HL-60 (cell line): ENCODE measurements around the gene AGBL4.

Experiments used
- DNase-seq, 2 experiments: peaks; one replicate each; pipeline ENCODE4 v3.0.0-alpha.2; 2010 to 2020; ENCODE audit warnings: low read depth in 1 of 2, low spot score in 1 of 2
- H3K27ac ChIP-seq: fragments of 250-450 bp; sonication (Bioruptor Pico); replicated peaks from 2 replicates; pipeline ENCODE4 v1.5.1; 2020; ENCODE audit warnings: mild to moderate bottlenecking, moderate library complexity
- H3K27me3 ChIP-seq: fragments of 250-450 bp; sonication (Bioruptor Pico); 2 replicates; pipeline ENCODE4 v1.5.1; 2021; ENCODE audit warnings: mild to moderate bottlenecking, moderate library complexity; ENCODE audit not compliant: insufficient read depth, poor library complexity, severe bottlenecking
- H3K4me3 ChIP-seq: replicated peaks from 2 replicates; pipeline ENCODE4 v1.5.1; 2011; ENCODE audit warnings: mild to moderate bottlenecking, control low read depth, low read length; ENCODE audit not compliant: insufficient read depth
- CTCF ChIP-seq: IDR thresholded peaks from one replicate; pipeline ENCODE4 v1.5.1; 2011; ENCODE audit warnings: low read length, control low read depth, inconsistent platforms; ENCODE audit not compliant: insufficient read depth
- GABPA ChIP-seq: IDR thresholded peaks from 2 replicates; pipeline ENCODE4 v1.6.1; 2012; ENCODE audit warnings: low read depth
- POLR2AphosphoS5 ChIP-seq: IDR thresholded peaks from 2 replicates; pipeline ENCODE4 v1.6.1; 2012; ENCODE audit warnings: low read depth
- SPI1 ChIP-seq: IDR thresholded peaks from 2 replicates; pipeline ENCODE4 v1.6.1; 2012; ENCODE audit warnings: low read depth, mild to moderate bottlenecking, borderline replicate concordance
- TF ChIP-seq, protein P1 (sequence below): IDR thresholded peaks from 2 replicates; pipeline ENCODE4 v1.6.1; 2012; ENCODE audit warnings: low read depth; ENCODE audit not compliant: insufficient replicate concordance

AGBL4 gene

GRCh38 chr1:48730164-48730910 lies 1293.4 kb downstream of the AGBL4 start:
- no peaks in the 10 kb centered on the region for H3K27me3 ChIP-seq
- H3K27ac ChIP-seq, result no peak overlapping the region
- TF ChIP-seq SPI1 (no peak), POLR2AphosphoS5 (no peak), CTCF (no peak), GABPA (no peak)
- TF ChIP-seq, protein P1, sequence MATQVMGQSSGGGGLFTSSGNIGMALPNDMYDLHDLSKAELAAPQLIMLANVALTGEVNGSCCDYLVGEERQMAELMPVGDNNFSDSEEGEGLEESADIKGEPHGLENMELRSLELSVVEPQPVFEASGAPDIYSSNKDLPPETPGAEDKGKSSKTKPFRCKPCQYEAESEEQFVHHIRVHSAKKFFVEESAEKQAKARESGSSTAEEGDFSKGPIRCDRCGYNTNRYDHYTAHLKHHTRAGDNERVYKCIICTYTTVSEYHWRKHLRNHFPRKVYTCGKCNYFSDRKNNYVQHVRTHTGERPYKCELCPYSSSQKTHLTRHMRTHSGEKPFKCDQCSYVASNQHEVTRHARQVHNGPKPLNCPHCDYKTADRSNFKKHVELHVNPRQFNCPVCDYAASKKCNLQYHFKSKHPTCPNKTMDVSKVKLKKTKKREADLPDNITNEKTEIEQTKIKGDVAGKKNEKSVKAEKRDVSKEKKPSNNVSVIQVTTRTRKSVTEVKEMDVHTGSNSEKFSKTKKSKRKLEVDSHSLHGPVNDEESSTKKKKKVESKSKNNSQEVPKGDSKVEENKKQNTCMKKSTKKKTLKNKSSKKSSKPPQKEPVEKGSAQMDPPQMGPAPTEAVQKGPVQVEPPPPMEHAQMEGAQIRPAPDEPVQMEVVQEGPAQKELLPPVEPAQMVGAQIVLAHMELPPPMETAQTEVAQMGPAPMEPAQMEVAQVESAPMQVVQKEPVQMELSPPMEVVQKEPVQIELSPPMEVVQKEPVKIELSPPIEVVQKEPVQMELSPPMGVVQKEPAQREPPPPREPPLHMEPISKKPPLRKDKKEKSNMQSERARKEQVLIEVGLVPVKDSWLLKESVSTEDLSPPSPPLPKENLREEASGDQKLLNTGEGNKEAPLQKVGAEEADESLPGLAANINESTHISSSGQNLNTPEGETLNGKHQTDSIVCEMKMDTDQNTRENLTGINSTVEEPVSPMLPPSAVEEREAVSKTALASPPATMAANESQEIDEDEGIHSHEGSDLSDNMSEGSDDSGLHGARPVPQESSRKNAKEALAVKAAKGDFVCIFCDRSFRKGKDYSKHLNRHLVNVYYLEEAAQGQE, result no peak
- no peak overlapping the region for H3K4me3 ChIP-seq
- DNase-seq, result no peak

DNA sequence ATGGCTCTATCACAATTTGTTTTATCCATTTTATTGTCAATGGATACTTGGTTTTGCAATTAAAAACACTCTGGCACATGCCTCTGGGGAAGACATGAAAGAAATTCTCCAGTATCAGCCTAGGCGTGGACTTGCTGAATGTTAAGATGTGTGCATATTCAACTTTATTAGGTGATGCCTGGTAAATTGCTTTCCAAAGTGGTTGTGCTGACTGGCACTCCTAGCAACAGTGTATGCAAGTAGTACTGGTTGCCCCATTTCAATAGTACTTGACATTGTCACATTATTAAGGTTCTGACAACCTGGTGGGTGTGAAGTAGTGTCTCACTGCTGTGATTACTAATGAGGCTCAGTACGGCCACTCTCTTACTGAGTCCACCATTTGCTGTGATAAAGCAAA lies 1295.2 kb downstream of the AGBL4 start:
- DNase-seq, result no peak
- no peak for TF ChIP-seq CTCF
- TF ChIP-seq GABPA, result no peak
- TF ChIP-seq POLR2AphosphoS5, result no peak
- TF ChIP-seq, protein P1, result no peak
- TF ChIP-seq SPI1, result no peak
- Histone ChIP-seq H3K27ac (no peak overlapping the region), H3K4me3 (no peak overlapping the region), H3K27me3 (no peaks in the 10 kb centered on the region)

DNA sequence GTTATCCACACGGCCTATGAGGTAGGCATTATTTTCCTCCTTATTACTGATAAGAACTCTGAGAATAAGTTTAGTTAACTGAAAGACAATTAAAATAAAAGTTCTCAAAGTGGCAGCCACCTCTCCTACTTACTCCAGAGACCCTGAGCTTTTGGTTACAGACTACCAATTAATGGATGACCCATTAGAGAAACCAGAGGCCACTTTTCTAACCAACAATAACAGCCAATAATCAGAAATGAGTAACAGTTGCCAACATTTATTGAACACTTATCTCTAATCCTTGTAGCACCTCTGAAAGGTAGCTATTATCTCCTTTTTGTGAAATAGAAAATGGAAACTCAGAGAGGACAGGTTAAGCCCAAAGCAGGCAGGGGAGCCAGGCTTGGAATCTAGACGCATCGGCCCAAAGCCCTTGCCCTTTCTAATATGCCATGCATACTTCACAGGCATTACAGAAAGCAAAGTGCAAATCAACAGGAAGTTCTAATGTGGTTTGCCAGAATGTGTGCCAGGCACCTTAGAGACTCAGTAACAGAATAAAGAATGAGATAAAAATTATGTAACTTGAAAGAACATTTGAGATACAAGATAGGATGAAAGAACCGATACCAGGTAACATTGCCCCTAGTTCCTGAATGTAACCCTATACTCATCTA lies 1297.1 kb downstream of the AGBL4 start:
- TF ChIP-seq CTCF (no peak), POLR2AphosphoS5 (no peak), SPI1 (no peak), GABPA (no peak)
- TF ChIP-seq, protein P1, result no peak
- Histone ChIP-seq H3K27ac (no peak overlapping the region), H3K27me3 (no peaks in the 10 kb centered on the region), H3K4me3 (no peak overlapping the region)
- DNase-seq, result no peak
